SU-DHL-6 (cell line): ENCODE results near the gene PGLYRP2.

Source experiments
- H2AFZ ChIP-seq: fragments of 200-600 bp; sonication (generic); 2 replicates; pipeline ENCODE4 v1.6.1; 2014; ENCODE audit warnings: low read depth, mild to moderate bottlenecking, moderate library complexity, mixed read lengths, antibody characterized with exemption, low read length; ENCODE audit not compliant: severe bottlenecking
- H3F3A ChIP-seq: fragments of 200-600 bp; shearing (Covaris generic); 2 replicates; pipeline ENCODE4 v1.6.0; 2016; ENCODE audit warnings: antibody characterized with exemption, mild to moderate bottlenecking; ENCODE audit not compliant: insufficient read depth
- H3K27ac ChIP-seq: fragments of 200-600 bp; sonication (generic); 2 replicates; pipeline ENCODE4 v1.5.1; 2016; ENCODE audit warnings: low read depth, mild to moderate bottlenecking, low read length, moderate library complexity, mixed read lengths
- H3K27me3 ChIP-seq: fragments of 200-600 bp; sonication (generic), shearing (Covaris generic); 2 replicates; pipeline ENCODE4 v1.6.0; 2014; ENCODE audit warnings: mild to moderate bottlenecking, low read length
- H3K36me3 ChIP-seq: fragments of 200-600 bp; sonication (generic); 2 replicates; pipeline ENCODE4 v1.6.1; 2014; ENCODE audit warnings: mild to moderate bottlenecking, low read length, mixed read lengths
- H3K4me2 ChIP-seq: fragments of 300-600, 200-600 bp; shearing (Covaris generic), sonication (generic); 2 replicates; pipeline ENCODE4 v1.6.0; 2014; ENCODE audit warnings: low read length, low read depth, mild to moderate bottlenecking; ENCODE audit not compliant: poor library complexity, severe bottlenecking
- H3K4me3 ChIP-seq: fragments of 200-600 bp; sonication (generic); 2 replicates; pipeline ENCODE4 v1.5.1; 2014; ENCODE audit warnings: antibody characterized with exemption, low read length, mild to moderate bottlenecking, mixed read lengths; ENCODE audit not compliant: insufficient read depth, poor library complexity, severe bottlenecking
- H3K79me2 ChIP-seq: fragments of 200-600 bp; sonication (generic); 2 replicates; pipeline ENCODE4 v1.6.1; 2014; ENCODE audit warnings: mild to moderate bottlenecking, low read length, moderate library complexity; ENCODE audit not compliant: insufficient read depth
- H3K9ac ChIP-seq: fragments of 200-600 bp; sonication (generic); 2 replicates; pipeline ENCODE4 v1.7.0; 2014; ENCODE audit warnings: mild to moderate bottlenecking, low read length
- H3K9me2 ChIP-seq: fragments of 200-600 bp; sonication (generic); replicated peaks from 2 replicates; pipeline ENCODE4 v1.6.1; 2014; ENCODE audit warnings: low read length; ENCODE audit not compliant: insufficient read depth
- H3K9me3 ChIP-seq: fragments of 200-600 bp; sonication (generic); 2 replicates; pipeline ENCODE4 v1.6.1; 2014; ENCODE audit warnings: low read length, mixed read lengths; ENCODE audit not compliant: insufficient read depth
- H4K20me1 ChIP-seq: fragments of 200-600 bp; sonication (generic); 2 replicates; pipeline ENCODE4 v1.6.1; 2014; ENCODE audit warnings: low read depth, mild to moderate bottlenecking, antibody characterized with exemption, low read length, moderate library complexity, mixed read lengths
- EZH2phosphoT487 ChIP-seq: fragments of 200-600 bp; sonication (generic), shearing (Covaris generic); conservative IDR thresholded peaks from 2 replicates; pipeline ENCODE4 v1.6.1; 2018; ENCODE audit warnings: mild to moderate bottlenecking, antibody characterized with exemption, low read length, moderate library complexity, mixed read lengths
- TF ChIP-seq, protein P1 (sequence below): fragments of 200-600 bp; sonication (generic); IDR thresholded peaks from one replicate; pipeline ENCODE4 v1.5.1; 2017; ENCODE audit warnings: antibody characterized with exemption, mild to moderate bottlenecking, low read length, moderate library complexity; ENCODE audit not compliant: insufficient read depth, poor library complexity, severe bottlenecking

Gene PGLYRP2

GRCh38 chr19:15498156-15498858, 19.0 kb upstream of the PGLYRP2 start:
- Histone ChIP-seq H3K4me2 (no peak overlapping the region), H3K9me3 (no peaks in the 10 kb centered on the region), H3K36me3 (no peaks in the 10 kb centered on the region), H3K79me2 (no peaks in the 10 kb centered on the region), H3K9me2 (no peaks in the 10 kb centered on the region), H4K20me1 (no peaks in the 10 kb centered on the region), H2AFZ (no peak overlapping the region), H3F3A (no peaks in the 10 kb centered on the region), H3K27me3 (no peaks in the 10 kb centered on the region), H3K4me3 (no peak overlapping the region), H3K27ac (no peak overlapping the region), H3K9ac (no peak overlapping the region)
- TF ChIP-seq, protein P1, sequence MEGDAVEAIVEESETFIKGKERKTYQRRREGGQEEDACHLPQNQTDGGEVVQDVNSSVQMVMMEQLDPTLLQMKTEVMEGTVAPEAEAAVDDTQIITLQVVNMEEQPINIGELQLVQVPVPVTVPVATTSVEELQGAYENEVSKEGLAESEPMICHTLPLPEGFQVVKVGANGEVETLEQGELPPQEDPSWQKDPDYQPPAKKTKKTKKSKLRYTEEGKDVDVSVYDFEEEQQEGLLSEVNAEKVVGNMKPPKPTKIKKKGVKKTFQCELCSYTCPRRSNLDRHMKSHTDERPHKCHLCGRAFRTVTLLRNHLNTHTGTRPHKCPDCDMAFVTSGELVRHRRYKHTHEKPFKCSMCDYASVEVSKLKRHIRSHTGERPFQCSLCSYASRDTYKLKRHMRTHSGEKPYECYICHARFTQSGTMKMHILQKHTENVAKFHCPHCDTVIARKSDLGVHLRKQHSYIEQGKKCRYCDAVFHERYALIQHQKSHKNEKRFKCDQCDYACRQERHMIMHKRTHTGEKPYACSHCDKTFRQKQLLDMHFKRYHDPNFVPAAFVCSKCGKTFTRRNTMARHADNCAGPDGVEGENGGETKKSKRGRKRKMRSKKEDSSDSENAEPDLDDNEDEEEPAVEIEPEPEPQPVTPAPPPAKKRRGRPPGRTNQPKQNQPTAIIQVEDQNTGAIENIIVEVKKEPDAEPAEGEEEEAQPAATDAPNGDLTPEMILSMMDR, result no peak
- TF ChIP-seq EZH2phosphoT487, result no peak

GRCh38 chr19:15495151-15495550, 15.8 kb upstream of the PGLYRP2 start:
- Histone ChIP-seq H3K9me2 (no peaks in the 10 kb centered on the region), H3K27me3 (no peaks in the 10 kb centered on the region), H3K79me2 (no peaks in the 10 kb centered on the region), H3K9me3 (no peaks in the 10 kb centered on the region), H3F3A (no peaks in the 10 kb centered on the region), H2AFZ (no peak overlapping the region), H3K36me3 (no peaks in the 10 kb centered on the region), H3K4me3 (no peak overlapping the region), H4K20me1 (no peaks in the 10 kb centered on the region), H3K9ac (no peak overlapping the region), H3K27ac (no peak overlapping the region), H3K4me2 (no peak overlapping the region)
- TF ChIP-seq, protein P1, result no peak

DNA sequence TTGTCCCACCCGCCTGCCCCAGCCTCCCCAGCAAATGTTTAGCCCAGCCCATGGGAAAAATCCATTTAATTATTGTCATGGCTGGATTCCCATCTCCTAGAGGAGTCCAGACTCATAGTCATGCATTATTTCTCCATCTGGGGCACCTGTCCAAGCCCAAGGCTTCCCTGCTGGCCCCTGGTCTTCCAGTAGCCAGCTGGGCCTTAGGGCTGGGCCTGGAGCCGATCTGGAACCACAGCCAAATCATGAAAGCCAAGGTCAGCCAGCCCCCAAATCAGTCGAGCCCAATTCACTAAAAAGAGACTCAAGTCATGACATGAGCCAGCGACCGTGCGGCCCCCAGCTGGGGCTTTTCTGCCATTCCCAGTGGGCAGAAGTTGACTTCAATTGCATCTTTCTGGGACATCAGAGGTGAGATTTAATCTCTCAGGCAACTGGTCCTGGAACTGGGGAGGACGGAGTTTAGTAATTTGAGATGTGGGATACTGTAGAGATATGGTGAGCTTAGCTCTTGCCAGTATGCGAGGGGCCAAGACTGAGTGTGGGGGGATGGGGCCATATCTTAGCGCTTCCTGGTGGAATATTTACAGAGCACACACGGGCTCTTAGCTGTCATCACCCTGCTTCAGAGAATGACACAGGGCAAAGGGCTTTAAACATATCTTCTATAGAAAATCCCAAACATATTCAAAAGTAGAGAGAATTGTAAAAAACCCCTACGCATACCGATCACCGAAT, 9.4 kb upstream of the PGLYRP2 start:
- H4K20me1 ChIP-seq, result no peaks in the 10 kb centered on the region
- H3K9ac ChIP-seq, result no peak overlapping the region
- no peaks in the 10 kb centered on the region for H3K27me3 ChIP-seq
- H3K79me2 ChIP-seq, result no peaks in the 10 kb centered on the region
- H3K27ac ChIP-seq, result no peak overlapping the region
- H2AFZ ChIP-seq, result no peak overlapping the region
- no peak overlapping the region for H3K4me2 ChIP-seq
- TF ChIP-seq, protein P1, result no peak
- no peak for TF ChIP-seq EZH2phosphoT487
- no peaks in the 10 kb centered on the region for H3F3A ChIP-seq
- no peaks in the 10 kb centered on the region for H3K36me3 ChIP-seq
- no peaks in the 10 kb centered on the region for H3K9me3 ChIP-seq
- H3K4me3 ChIP-seq, result no peak overlapping the region
- H3K9me2 ChIP-seq, result no peaks in the 10 kb centered on the region
